Subcutaneous abdominal adipose tissue (tissue), 5 donors: Measurements from ENCODE around the gene TSPAN31.

Experiments
- H3K27ac ChIP-seq: one replicate; pipeline ENCODE4 v1.7.0; 2013; ENCODE audit warnings: low read depth, mild to moderate bottlenecking, inconsistent platforms, low read length, moderate library complexity
- H3K27me3 ChIP-seq, 5 donors: one replicate each; pipeline ENCODE4 v1.7.0; 2013; ENCODE audit warnings: low read length in 5 of 5, inconsistent platforms in 1 of 5; ENCODE audit not compliant: control insufficient read depth in 5 of 5, insufficient read depth in 4 of 5
- H3K36me3 ChIP-seq, 5 donors: one replicate each; pipeline ENCODE4 v1.7.0; 2013; ENCODE audit warnings: low read length in 5 of 5; ENCODE audit not compliant: control insufficient read depth in 5 of 5, insufficient read depth in 5 of 5
- H3K4me1 ChIP-seq, 5 donors: one replicate each; pipeline ENCODE4 v1.7.0; 2013; ENCODE audit warnings: low read length in 5 of 5, mild to moderate bottlenecking in 3 of 5, moderate library complexity in 1 of 5; ENCODE audit not compliant: control insufficient read depth in 5 of 5, insufficient read depth in 5 of 5
- H3K4me3 ChIP-seq, 5 donors: one replicate each; pipeline ENCODE4 v1.7.0; 2013; ENCODE audit warnings: low read length in 5 of 5, low read depth in 1 of 5
- H3K9ac ChIP-seq, 5 donors: one replicate each; pipeline ENCODE4 v1.7.0; 2013; ENCODE audit warnings: low read length in 5 of 5, mild to moderate bottlenecking in 4 of 5, moderate library complexity in 3 of 5
- H3K9me3 ChIP-seq, 5 donors: one replicate each; pipeline ENCODE4 v1.7.0; 2013; ENCODE audit warnings: low read length in 5 of 5; ENCODE audit not compliant: control insufficient read depth in 5 of 5
- donor health status: healthy.
- donor health status: healthy.
- donor health status: healthy.
- donor health status: healthy.
- donor health status: healthy.

Gene TSPAN31

GRCh38 chr12:57758552-57759359, 13.9 kb downstream of the TSPAN31 start:
- peaks cover 4 to 12% (median 6%) of the 10 kb centered on the region in 5 donors for H3K27me3 ChIP-seq
- H3K4me3 ChIP-seq = no peak overlapping the region
- H3K27ac ChIP-seq = no peak overlapping the region
- peaks cover 2 to 19% (median 14%) of the 10 kb centered on the region in 5 donors for H3K4me1 ChIP-seq
- H3K9me3 ChIP-seq = peaks cover 0 to 16% (median 3%) of the 10 kb centered on the region in 5 donors
- peaks cover 0 to 19% (median 14%) of the 10 kb centered on the region in 5 donors for H3K36me3 ChIP-seq
- H3K9ac ChIP-seq = no peak overlapping the region

- Histone ChIP-seq H3K27ac (no peak overlapping the region), H3K9ac (no peak overlapping the region), H3K36me3 (peaks cover 0 to 19% (median 14%) of the 10 kb centered on the region in 5 donors), H3K27me3 (peaks cover 11 to 19% (median 13%) of the 10 kb centered on the region in 5 donors), H3K4me3 (no peak overlapping the region), H3K4me1 (peaks cover 0 to 17% (median 13%) of the 10 kb centered on the region in 5 donors), H3K9me3 (peaks cover 0 to 16% (median 3%) of the 10 kb centered on the region in 5 donors)
These were observed 14.6 kb downstream of the TSPAN31 start for GRCh38 chr12:57759360-57759980.

GRCh38 chr12:57760347-57760982, 15.6 kb downstream of the TSPAN31 start:
- peaks cover 0 to 16% (median 3%) of the 10 kb centered on the region in 5 donors for H3K9me3 ChIP-seq
- no peak overlapping the region for H3K9ac ChIP-seq
- H3K27me3 ChIP-seq = peaks cover 21 to 29% (median 22%) of the 10 kb centered on the region in 5 donors
- H3K4me1 ChIP-seq = peaks cover 2 to 24% (median 20%) of the 10 kb centered on the region in 5 donors
- H3K36me3 ChIP-seq = peaks cover 0 to 19% (median 14%) of the 10 kb centered on the region in 5 donors
- H3K27ac ChIP-seq = no peak overlapping the region
- no peak overlapping the region for H3K4me3 ChIP-seq

- no peak overlapping the region for H3K27ac ChIP-seq
- no peak overlapping the region for H3K4me3 ChIP-seq
- no peak overlapping the region for H3K9ac ChIP-seq
- H3K27me3 ChIP-seq = peaks cover 31 to 39% (median 32%) of the 10 kb centered on the region in 5 donors
- H3K9me3 ChIP-seq = peaks cover 0 to 16% (median 3%) of the 10 kb centered on the region in 5 donors
- H3K4me1 ChIP-seq = peaks cover 2 to 25% (median 23%) of the 10 kb centered on the region in 5 donors
- H3K36me3 ChIP-seq = peaks cover 0 to 19% (median 14%) of the 10 kb centered on the region in 5 donors
These were observed 16.7 kb downstream of the TSPAN31 start for GRCh38 chr12:57761391-57761998.

GRCh38 chr12:57762463-57762862, 17.6 kb downstream of the TSPAN31 start:
- Histone ChIP-seq H3K27ac (no peak overlapping the region), H3K27me3 (peaks cover 38 to 46% (median 42%) of the 10 kb centered on the region in 5 donors), H3K4me3 (no peak overlapping the region), H3K4me1 (peaks cover 2 to 28% (median 25%) of the 10 kb centered on the region in 5 donors), H3K9me3 (peaks cover 0 to 16% (median 3%) of the 10 kb centered on the region in 5 donors), H3K9ac (no peak overlapping the region), H3K36me3 (peaks cover 0 to 19% (median 14%) of the 10 kb centered on the region in 5 donors)

- H3K36me3 ChIP-seq = peaks cover 3 to 10% (median 6%) of the 10 kb centered on the region in 5 donors
- H3K9me3 ChIP-seq = peaks cover 0 to 2% (median 0%) of the 10 kb centered on the region in 5 donors
- no peak overlapping the region for H3K27ac ChIP-seq
- peaks cover 38 to 46% (median 45%) of the 10 kb centered on the region in 5 donors for H3K27me3 ChIP-seq
- no peak overlapping the region for H3K9ac ChIP-seq
- peak overlapping the region in 1 of 5 donors; percentile 36 for H3K4me3 ChIP-seq
- H3K4me1 ChIP-seq = peaks cover 2 to 28% (median 25%) of the 10 kb centered on the region in 5 donors
These were observed 19.2 kb downstream of the TSPAN31 start for GRCh38 chr12:57763881-57764661.

GRCh38 chr12:57764662-57765002, 19.8 kb downstream of the TSPAN31 start:
- no peak overlapping the region for H3K27ac ChIP-seq
- H3K4me3 ChIP-seq = peak overlapping the region in 4 of 5 donors; percentile 35 to 59 (median 44)
- peaks cover 3 to 13% (median 9%) of the 10 kb centered on the region in 5 donors for H3K36me3 ChIP-seq
- H3K9ac ChIP-seq = no peak overlapping the region
- no peaks in the 10 kb centered on the region for H3K9me3 ChIP-seq
- H3K27me3 ChIP-seq = peaks cover 38 to 46% (median 45%) of the 10 kb centered on the region in 5 donors
- H3K4me1 ChIP-seq = peaks cover 2 to 28% (median 25%) of the 10 kb centered on the region in 5 donors

GRCh38 chr12:57765003-57765697, 20.3 kb downstream of the TSPAN31 start:
- Histone ChIP-seq H3K27me3 (peaks cover 38 to 46% (median 45%) of the 10 kb centered on the region in 5 donors), H3K9me3 (no peaks in the 10 kb centered on the region), H3K27ac (no peak overlapping the region), H3K9ac (peak overlapping the region in 1 of 5 donors; percentile 18), H3K4me3 (peak overlapping the region in 4 of 5 donors; percentile 35 to 59 (median 44)), H3K36me3 (peaks cover 3 to 15% (median 13%) of the 10 kb centered on the region in 5 donors), H3K4me1 (peaks cover 2 to 28% (median 25%) of the 10 kb centered on the region in 5 donors)
